HG03103 (cell line): ENCODE measurements around the gene TRAFD1.
A peak's percentile ranks its signal among the peaks of the same experiment; 100 is the strongest.
"Not testable (repeated sequence)": the region's sequence is repeated elsewhere in the genome, so short reads cannot be mapped to it uniquely, and the experiment has no call there.

Experiments
- ATAC-seq: cut with Tn5 transposase; IDR thresholded peaks from one replicate; pipeline ENCODE4 v1.9.1; 2021; ENCODE audit warnings: low read depth; ENCODE audit not compliant: unreplicated experiment

The TRAFD1 gene

DNA sequence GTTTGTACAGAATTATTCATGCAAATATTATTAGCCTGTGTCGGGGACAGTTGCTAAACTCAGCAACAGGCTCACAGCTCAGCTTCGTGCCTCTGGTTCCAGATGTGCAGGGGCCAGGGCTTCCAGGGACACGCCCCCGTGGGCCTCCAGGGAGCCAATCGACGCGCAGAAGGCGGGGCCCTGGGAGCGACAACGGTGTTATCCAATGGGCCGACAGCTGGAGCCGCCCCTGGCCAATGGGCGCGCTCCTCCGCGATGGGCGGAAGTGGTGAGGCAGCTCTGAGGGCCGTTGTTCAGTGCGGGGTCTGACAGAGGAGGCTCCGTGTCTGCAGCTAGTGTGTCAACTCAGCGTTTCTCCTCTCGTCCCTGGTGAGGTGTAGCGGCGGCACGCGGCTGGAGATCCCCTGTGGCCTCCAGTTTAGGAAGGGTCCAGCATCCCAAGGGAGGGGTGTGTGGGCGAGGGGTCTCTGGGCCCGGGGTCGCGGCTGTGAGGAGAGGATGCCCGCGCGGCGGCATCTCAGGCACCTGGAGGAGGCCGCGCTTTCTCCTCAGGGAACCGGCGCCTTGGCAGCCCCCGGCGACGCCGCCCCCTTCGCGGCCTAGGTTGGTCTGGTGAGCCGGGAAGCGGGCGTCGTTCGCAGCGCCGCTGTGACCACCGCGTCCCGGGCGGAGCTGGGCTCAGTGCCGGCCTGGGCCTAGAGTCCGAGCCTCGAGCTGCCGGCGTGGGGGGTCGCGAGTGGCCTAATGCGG is at the start of gene TRAFD1:
TRAFD1 (plus strand) TSS at position 311 of the 750 bp plus-strand sequence. CDS start 4,963 bp downstream, outside the sequence.
- ATAC-seq, result peak; percentile 91

DNA sequence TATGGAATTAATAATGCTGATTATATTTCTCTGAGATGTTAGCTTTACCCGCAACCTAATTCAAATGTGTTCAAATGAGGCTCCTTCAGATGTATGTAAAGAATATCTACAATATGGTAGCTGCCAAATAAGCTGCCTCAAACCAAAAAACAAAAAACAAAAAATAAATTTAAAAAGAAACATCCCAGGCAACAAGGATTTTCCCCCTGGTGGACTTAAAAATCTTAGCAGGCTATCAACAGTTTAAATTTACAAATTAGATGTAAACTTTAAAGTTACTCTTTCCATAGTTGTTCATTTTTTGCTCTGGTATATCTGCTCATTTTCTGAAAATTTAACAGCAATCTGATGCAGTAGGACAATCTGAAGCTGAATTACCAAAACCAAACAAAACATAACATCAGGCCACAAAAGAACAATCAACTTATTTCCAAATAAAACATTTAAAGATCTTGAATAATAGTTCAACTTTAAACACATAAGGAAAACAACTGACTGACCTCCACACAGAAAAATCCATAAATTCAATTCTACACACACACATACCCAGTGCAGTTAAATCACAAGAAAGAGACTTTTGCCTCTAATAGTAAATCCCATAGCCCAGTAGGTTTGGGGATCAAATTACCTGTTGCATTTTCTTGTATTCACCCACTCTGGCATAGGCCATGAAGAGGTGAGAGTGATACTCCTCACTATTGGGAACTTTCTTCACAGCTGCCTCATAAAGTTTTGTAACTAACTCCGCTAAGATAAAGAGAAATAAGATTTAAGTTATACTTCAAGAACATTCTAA is 38.1 kb upstream of the TRAFD1 start:
- ATAC-seq, result no peak

GRCh38 chr12:112087851-112088250 is 37.5 kb upstream of the TRAFD1 start:
- no peak for ATAC-seq

GRCh38 chr12:112091563-112091962 is 33.8 kb upstream of the TRAFD1 start:
- no peak for ATAC-seq

DNA sequence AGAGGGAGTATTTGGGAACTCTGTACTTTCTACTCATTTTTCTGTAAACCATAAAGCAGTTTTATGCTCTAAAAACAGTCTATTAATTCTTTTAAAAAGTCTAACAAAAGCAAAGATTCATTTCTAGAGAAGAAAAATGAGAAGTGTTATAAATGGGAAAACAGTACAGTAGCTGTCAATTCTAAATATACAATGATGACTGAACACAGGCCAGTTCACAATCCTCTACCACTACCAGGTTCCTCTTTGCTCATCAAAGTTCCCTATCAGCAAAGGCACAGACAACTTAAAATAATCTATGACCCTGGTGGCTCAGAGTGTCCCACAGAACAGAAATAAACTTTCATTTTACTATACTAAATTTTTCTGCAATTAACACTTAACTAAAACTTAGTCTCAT is 29.3 kb upstream of the TRAFD1 start:
- ATAC-seq, result peak; percentile 75

DNA sequence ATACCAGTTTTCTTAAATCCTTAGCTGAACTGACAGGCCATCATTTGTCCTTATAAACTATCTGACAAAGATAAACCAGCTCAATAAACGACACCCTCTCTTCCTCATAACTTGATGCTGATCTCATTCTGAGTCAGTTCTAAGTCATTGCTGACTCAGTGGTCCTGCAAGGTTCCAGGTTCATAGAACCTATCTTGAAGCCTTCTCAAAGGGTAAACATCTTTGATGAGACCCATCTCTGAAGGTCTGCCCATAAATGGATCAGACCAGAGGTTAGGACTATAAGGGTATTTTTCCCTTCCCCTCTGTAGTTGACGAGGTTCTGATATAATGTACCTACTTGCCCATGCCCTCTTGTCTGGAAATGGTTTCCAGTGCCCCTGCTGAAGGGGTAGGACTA is 28.7 kb upstream of the TRAFD1 start:
- no peak for ATAC-seq

DNA sequence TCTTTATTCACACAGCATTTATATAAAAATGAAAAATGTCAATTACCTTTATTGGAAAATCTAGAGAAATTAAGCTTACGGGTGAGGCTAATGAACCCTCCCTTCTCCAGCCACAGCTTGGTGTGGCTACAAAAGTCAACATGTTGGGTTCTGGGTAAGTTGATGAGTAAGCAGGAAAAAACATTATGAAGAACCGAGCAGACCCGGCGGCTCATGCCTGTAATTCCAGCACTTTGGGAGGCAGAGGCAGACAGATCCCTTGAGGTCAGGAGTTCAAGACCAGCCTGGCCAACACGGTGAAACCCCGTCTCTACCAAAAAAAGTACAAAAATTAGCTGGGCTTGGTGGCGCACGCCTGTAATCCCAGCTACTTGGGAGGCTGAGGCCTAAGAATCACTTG is 27.7 kb upstream of the TRAFD1 start:
- ATAC-seq, result no peak

DNA sequence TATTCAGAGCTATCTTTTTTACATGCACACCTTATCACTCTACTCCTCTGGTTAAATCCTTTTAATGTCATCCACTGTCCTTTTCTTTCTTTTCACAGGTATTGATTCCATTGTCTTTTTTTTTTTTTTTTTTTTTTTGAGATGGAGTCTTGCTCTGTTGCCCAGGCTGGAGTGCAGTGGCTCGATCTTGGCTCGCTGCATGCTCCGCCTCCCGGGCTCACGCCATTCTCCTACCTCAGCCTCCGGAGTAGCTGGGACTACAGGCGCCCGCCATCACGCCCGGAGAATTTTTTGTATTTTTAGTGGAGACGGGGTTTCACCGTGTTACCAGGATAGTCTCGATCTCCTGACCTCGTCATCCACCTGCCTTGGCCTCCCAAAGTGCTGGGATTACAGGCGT is 24.9 kb upstream of the TRAFD1 start:
- ATAC-seq, result not testable (repeated sequence)

GRCh38 chr12:112102127-112102526 is 23.2 kb upstream of the TRAFD1 start:
- ATAC-seq, result no peak

DNA sequence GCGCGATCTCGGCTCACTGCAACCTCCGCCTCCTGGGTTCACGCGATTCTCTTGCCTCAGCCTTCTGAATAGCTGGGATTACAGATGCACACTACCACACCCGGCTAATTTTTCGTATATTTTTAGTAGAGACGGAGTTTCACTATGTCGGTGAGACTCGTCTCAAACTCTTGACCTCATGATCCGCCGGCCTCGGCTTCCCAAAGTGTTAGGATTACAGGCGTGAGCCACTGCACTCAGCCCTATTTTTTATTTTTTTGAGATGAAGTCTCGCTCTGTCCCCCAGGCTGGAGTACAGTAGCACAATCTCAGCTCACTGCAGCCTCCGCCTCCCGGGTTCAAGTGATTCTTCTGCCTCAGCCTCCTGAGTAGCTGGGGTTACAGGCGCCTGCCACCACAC is 22.6 kb upstream of the TRAFD1 start:
- not testable (repeated sequence) for ATAC-seq

GRCh38 chr12:112103758-112104503 is 21.4 kb upstream of the TRAFD1 start:
- no peak for ATAC-seq

DNA sequence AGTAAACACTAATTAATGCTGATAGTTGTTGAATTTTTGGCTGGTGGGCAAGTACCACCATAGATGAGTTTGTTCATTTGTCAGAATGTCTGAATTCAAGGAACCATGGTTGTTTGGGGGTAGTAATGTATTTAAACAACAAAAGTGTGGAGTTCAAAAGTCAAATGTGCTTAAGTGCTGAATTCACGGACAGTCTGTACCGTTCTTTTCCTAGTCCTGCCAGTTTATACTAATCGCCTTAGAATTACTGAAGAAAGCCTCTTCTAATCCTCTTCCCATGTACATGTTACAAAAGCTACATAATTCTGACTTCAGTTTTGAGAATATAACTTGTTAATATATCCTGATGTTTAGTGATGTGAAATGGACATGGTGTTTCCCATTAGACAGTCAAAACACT is 19.5 kb upstream of the TRAFD1 start:
- no peak for ATAC-seq

GRCh38 chr12:112107306-112108201 is 17.8 kb upstream of the TRAFD1 start:
- no peak for ATAC-seq

DNA sequence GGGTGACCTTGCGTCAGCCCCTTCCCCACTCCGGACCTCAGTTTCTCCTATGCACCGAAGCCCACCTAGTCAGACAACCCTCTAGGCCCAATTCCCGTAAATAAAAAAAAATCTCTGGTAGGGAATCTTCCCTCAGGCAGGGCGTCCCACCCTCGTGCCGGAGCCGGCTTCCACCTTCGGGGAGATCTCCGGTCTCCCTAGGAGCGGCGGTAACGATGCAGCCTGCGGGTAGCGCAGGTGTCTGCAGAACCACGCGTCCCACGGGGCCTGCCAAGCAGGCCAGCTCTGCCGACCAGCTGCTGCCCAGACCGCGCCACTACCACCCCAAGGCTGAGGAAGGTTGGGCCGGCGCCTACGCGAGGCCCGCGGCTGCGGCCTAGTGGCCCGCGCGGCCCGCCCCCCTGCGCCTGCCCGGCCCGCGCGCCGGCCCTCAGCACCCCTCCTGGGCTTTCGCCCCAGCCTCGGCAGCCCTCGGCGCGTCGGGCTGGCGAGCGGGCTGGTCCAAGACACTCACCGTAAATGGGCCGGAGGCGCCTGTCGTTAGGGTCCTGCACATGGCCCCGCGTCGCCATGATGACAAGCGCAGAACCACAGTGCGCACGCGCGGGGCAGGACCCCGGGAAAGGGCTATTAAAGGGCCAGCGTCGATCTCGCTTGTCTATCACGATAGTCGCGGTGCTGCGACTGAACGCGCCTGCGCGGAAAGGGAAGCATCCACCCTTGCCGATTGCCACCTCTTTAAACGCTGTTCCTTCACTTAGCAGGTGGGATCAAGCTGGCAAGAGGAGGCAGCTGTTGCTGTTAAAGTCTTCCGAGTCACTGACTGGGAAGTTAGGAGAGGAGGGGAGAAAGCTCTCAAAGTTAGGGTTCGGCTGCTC is 16.9 kb upstream of the TRAFD1 start, which contains the start of gene NAA25:
NAA25 (minus strand) TSS at position 582 of the 878 bp plus-strand sequence; CDS start at position 572, 10 bp downstream.
- peak; percentile 56 for ATAC-seq

DNA sequence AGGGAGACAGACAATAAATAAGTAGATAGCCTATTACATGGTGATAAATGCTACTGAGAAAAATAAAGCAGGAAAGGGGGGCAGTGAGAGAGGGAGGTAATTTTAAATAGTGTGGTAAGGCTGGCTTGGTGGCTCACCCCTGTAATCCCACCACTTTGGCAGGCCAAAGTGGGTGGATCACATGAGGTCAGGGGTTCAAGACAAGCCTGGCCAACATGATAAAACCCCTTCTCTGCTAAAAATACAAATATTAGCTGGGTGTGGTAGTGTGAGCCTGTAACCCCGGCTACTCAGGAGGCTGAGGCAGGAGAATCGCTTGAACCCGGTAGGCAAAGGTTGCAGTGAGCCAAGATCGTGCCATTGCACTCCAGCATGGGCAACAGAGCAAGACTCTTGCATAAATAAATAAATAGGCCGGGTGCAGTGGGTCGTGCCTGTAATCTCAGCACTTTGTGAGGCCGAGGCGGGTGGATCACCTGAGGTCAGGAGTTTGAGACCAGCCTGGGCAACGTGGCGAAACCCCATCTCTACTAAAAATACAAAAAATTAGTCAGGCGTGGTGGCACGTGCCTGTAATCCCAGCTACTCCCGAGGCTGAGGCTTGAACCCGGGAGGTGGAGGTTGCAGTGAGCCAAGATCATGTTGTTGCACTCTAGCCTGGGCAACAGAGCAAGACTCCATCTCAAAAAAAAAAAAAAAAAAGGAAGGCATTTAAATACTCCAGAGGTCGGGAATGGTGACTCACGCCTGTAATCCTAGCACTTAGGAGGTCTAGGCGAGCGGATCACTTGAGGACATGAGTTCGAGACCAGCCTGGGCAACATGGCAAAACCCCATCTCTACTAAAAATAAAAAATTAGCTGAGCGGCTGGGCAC is 14.3 kb upstream of the TRAFD1 start:
- not testable (repeated sequence) for ATAC-seq

- no peak for ATAC-seq
Measured at GRCh38 chr12:112111931-112112330, 13.4 kb upstream of the TRAFD1 start.

GRCh38 chr12:112112409-112113133 is 12.8 kb upstream of the TRAFD1 start:
- ATAC-seq, result no peak
